Measurements from ENCODE around the gene IL1RN. TPM values are rescaled to one million over a fixed set of nuclear protein-coding genes. Genes with fewer than 3 reads are reported as not detected.

The IL1RN gene
- total RNA-seq, 1 donor from 2014 or later, result not detected

GRCh38 chr2:113164930-113165585 is 37.7 kb downstream of the IL1RN start:
- Histone ChIP-seq H3K9ac (no peak overlapping the region), H3K36me3 (no peaks in the 10 kb centered on the region), H2AFZ (replicated peaks) (no peak overlapping the region), H3K4me2 (peak overlapping the region; percentile 45), H3K4me1 (peaks cover 11% of the 10 kb centered on the region), H3K9me3 (ENCODE audit: low read depth) (no peaks in the 10 kb centered on the region), H4K20me1 (ENCODE audit: low read depth) (no peaks in the 10 kb centered on the region), H3K27me3 (peaks cover 4% of the 10 kb centered on the region), H3F3A (ENCODE audit: low read depth) (no peaks in the 10 kb centered on the region), H3K4me3 (no peak overlapping the region), H3K27ac (no peak overlapping the region), H3K79me2 (ENCODE audit: low read depth) (no peaks in the 10 kb centered on the region)
- no peaks in the 10 kb centered on the region for H3K36me3 Mint-ChIP-seq
- no peak for TF ChIP-seq CTCF (IDR thresholded peaks at IDR 0.05)
- TF ChIP-seq EZH2phosphoT487 (IDR thresholded peaks at IDR 0.05), result no peak
- H3K27me3 Mint-ChIP-seq (ENCODE audit: insufficient read depth, low read depth), result peaks cover 10% of the 10 kb centered on the region
- H3K27ac Mint-ChIP-seq, result peak overlapping the region; percentile 6
- H3K9me3 Mint-ChIP-seq, result peaks cover 4% of the 10 kb centered on the region
- peak; percentile 70 for DNase-seq (ENCODE audit: low spot score)
- H3K4me3 Mint-ChIP-seq, result peak overlapping the region; percentile 51
- H3K4me1 Mint-ChIP-seq, result peaks cover 29% of the 10 kb centered on the region

- Mint-ChIP-seq H3K27me3 (ENCODE audit: insufficient read depth, low read depth) (peaks cover 7% of the 10 kb centered on the region), H3K27ac (peak overlapping the region; percentile 48), H3K4me1 (peaks cover 29% of the 10 kb centered on the region), H3K9me3 (peaks cover 4% of the 10 kb centered on the region), H3K4me3 (no peak overlapping the region), H3K36me3 (no peaks in the 10 kb centered on the region)
- Histone ChIP-seq H3F3A (ENCODE audit: low read depth) (no peaks in the 10 kb centered on the region), H2AFZ (replicated peaks) (no peak overlapping the region), H3K36me3 (no peaks in the 10 kb centered on the region), H3K27me3 (peaks cover 4% of the 10 kb centered on the region), H3K4me3 (no peak overlapping the region), H3K27ac (no peak overlapping the region), H3K9me3 (ENCODE audit: low read depth) (no peaks in the 10 kb centered on the region), H3K9ac (no peak overlapping the region), H3K4me2 (no peak overlapping the region), H3K4me1 (peaks cover 11% of the 10 kb centered on the region), H3K79me2 (ENCODE audit: low read depth) (no peaks in the 10 kb centered on the region), H4K20me1 (ENCODE audit: low read depth) (no peaks in the 10 kb centered on the region)
- no peak for DNase-seq (ENCODE audit: low spot score)
- TF ChIP-seq EZH2phosphoT487 (IDR thresholded peaks at IDR 0.05), result no peak
- no peak for TF ChIP-seq EZH2 (IDR thresholded peaks at IDR 0.05)
Observed at GRCh38 chr2:113166187-113166645, 38.8 kb downstream of the IL1RN start.

- Mint-ChIP-seq H3K27ac (peak overlapping the region; percentile 22), H3K4me3 (no peak overlapping the region), H3K9me3 (peaks cover 4% of the 10 kb centered on the region), H3K36me3 (no peaks in the 10 kb centered on the region), H3K27me3 (ENCODE audit: insufficient read depth, low read depth) (peaks cover 7% of the 10 kb centered on the region), H3K4me1 (peaks cover 29% of the 10 kb centered on the region)
- H3K9ac ChIP-seq, result no peak overlapping the region
- H3K4me1 ChIP-seq, result peaks cover 11% of the 10 kb centered on the region
- peaks cover 4% of the 10 kb centered on the region for H3K27me3 ChIP-seq
- no peak overlapping the region for H2AFZ ChIP-seq (replicated peaks)
- no peaks in the 10 kb centered on the region for H3K79me2 ChIP-seq (ENCODE audit: low read depth)
- no peaks in the 10 kb centered on the region for H3K9me3 ChIP-seq (ENCODE audit: low read depth)
- no peak for DNase-seq (ENCODE audit: low spot score)
- H3K4me2 ChIP-seq, result no peak overlapping the region
- no peaks in the 10 kb centered on the region for H3F3A ChIP-seq (ENCODE audit: low read depth)
- no peaks in the 10 kb centered on the region for H4K20me1 ChIP-seq (ENCODE audit: low read depth)
- no peaks in the 10 kb centered on the region for H3K36me3 ChIP-seq
- TF ChIP-seq EZH2phosphoT487 (IDR thresholded peaks at IDR 0.05) (no peak), CTCF (IDR thresholded peaks at IDR 0.05) (no peak), EZH2 (IDR thresholded peaks at IDR 0.05) (no peak)
- H3K27ac ChIP-seq, result no peak overlapping the region
- no peak overlapping the region for H3K4me3 ChIP-seq
Observed at GRCh38 chr2:113167115-113167932, 39.9 kb downstream of the IL1RN start.

Data from neural progenitor cell (in vitro differentiated cells).